Spleen (tissue), 11 donors: ENCODE data around the gene EXOC3L1. TPM values are rescaled to one million over a fixed set of nuclear protein-coding genes. Genes with fewer than 3 reads are reported as not detected.

Experiments
- DNase-seq: peaks from one replicate; pipeline ENCODE4 v3.0.0-alpha.2; 2020
- H3K27ac ChIP-seq, 8 donors: fragments of 200-600 bp; sonication (generic) in 7 of 8; 1 replicate in 4 of 8; 2 replicates in 4 of 8; pipeline versions ENCODE4 v1.5.0 to v1.8.0; 2016 to 2021; ENCODE audit warnings: inconsistent platforms in 4 of 8, mild to moderate bottlenecking in 4 of 8, moderate library complexity in 1 of 8
- H3K27me3 ChIP-seq, 7 donors: fragments of 200-600 bp; sonication (generic) in 6 of 7; replicated peaks in 1 of 7; 1 replicate in 4 of 7; 2 replicates in 3 of 7; pipeline versions ENCODE4 v1.5.0 to v1.8.0; 2016 to 2021; ENCODE audit warnings: inconsistent platforms in 3 of 7, mild to moderate bottlenecking in 1 of 7
- H3K36me3 ChIP-seq, 6 donors: fragments of 200-600 bp; sonication (generic) in 5 of 6; 1 replicate in 4 of 6; 2 replicates in 2 of 6; pipeline versions ENCODE4 v1.5.0 to v1.8.0; 2016 to 2021; ENCODE audit warnings: inconsistent platforms in 2 of 6
- H3K4me1 ChIP-seq, 6 donors: fragments of 200-600 bp; sonication (generic) in 5 of 6; 1 replicate in 3 of 6; 2 replicates in 3 of 6; pipeline versions ENCODE4 v1.5.0 to v1.8.0; 2016 to 2021; ENCODE audit warnings: inconsistent platforms in 3 of 6
- H3K4me3 ChIP-seq, 8 donors: fragments of 200-600 bp; sonication (generic) in 7 of 8; 1 replicate in 4 of 8; 2 replicates in 4 of 8; pipeline versions ENCODE4 v1.5.0 to v1.8.0; 2016 to 2021; ENCODE audit warnings: inconsistent platforms in 4 of 8, mild to moderate bottlenecking in 4 of 8, moderate library complexity in 2 of 8
- H3K9me3 ChIP-seq, 8 donors: fragments of 200-600 bp; sonication (generic) in 7 of 8; 1 replicate in 4 of 8; 2 replicates in 4 of 8; pipeline versions ENCODE4 v1.5.0 to v1.8.0; 2016 to 2021; ENCODE audit warnings: inconsistent platforms in 4 of 8
- CTCF ChIP-seq, 11 experiments: fragments of 200-600 bp in 7 of 11; fragments of 450-650 bp in 4 of 11; sonication (generic) in 4 of 11; IDR thresholded peaks in 8 of 11; conservative IDR thresholded peaks in 3 of 11; 1 replicate in 7 of 11; 2 replicates in 4 of 11; pipeline versions ENCODE4 v1.4.0 to v1.8.0; 2016 to 2021; ENCODE audit warnings: antibody characterized with exemption in 11 of 11, inconsistent platforms in 4 of 11, mild to moderate bottlenecking in 1 of 11
- POLR2A ChIP-seq, 3 donors: fragments of 450-650 bp; IDR thresholded peaks; one replicate each; pipeline ENCODE4 v1.5.1; 2017; ENCODE audit warnings: antibody characterized with exemption in 3 of 3, mild to moderate bottlenecking in 1 of 3
- POLR2AphosphoS5 ChIP-seq, 3 donors: sonication (generic); formaldehyde crosslinking; IDR thresholded peaks; one replicate each; pipeline ENCODE4 v1.5.1; 2017; ENCODE audit warnings: antibody characterized with exemption in 3 of 3
- WGBS, 5 donors: extraction: QIAGEN DNeasy Blood & Tissue Kit in 3 of 5; methylation state at CpG; one replicate each; pipeline versions ENCODE4 v1.1.5 to v1.1.7; 2013 to 2018; 5-methylcytosine and 5-hydroxymethylcytosine counted together
- intact Hi-C: fragments of 100-400 bp; cut with DNase I; formaldehyde crosslinking; loops from one replicate; pipeline ENCODE4 v1.15.0; 2023; ENCODE audit warnings: low total_unique reads
- polyA plus RNA-seq, 3 donors: library from polyadenylated mRNA; stranded (reverse); fragments of 200-250 nt; gene quantifications; one replicate each; pipeline ENCODE4 v1.2.1, GENCODE V29; 2013
- total RNA-seq, 7 donors: library from RNA; depleted of rRNA in 3 of 7; stranded (reverse); fragments of >200 nt in 3 of 7; fragmentation: NEBNext Ultra II Directional in 4 of 7; extraction: Animal tissue kit (Norgen Biotek cat#: 25700) in 4 of 7; gene quantifications; one replicate each; pipeline versions ENCODE4 v1.1.0 to v1.2.1, GENCODE V29; 2016 to 2021
- donor health status: healthy with polysubstance abuse.
- donor health status: DM: no; HTN: no; CAD: no; lungs with moderate emphysema.
- donor health status: DM: no; HTN: no; CAD: no.
- donor health status: Bipolar disorder and iron deficiency.
- donor health status: healthy.
- donor health status: DM: no; HTN: no; CAD: no.
- donor health status: DM: yes; HTN: yes; CAD: no.

Gene EXOC3L1
- total and polyA plus RNA-seq, 10 donors, result 28.5 to 113 (median 49.9) TPM

- Histone ChIP-seq H3K27me3 (peaks cover 0 to 32% (median 0%) of the 10 kb centered on the region in 7 donors), H3K36me3 (peaks cover 0 to 22% (median under 1%) of the 10 kb centered on the region in 6 donors), H3K4me1 (peaks cover 35 to 85% (median 61%) of the 10 kb centered on the region in 6 donors), H3K9me3 (no peaks in the 10 kb centered on the region), H3K27ac (peak overlapping the region in 4 of 8 donors; percentile 21 to 95 (median 70)), H3K4me3 (peak overlapping the region in 6 of 8 donors; percentile 13 to 69 (median 44))
- intact Hi-C loops, result no loop called here
- TF ChIP-seq POLR2A (IDR thresholded peaks at IDR 0.05) (no peak), POLR2AphosphoS5 (IDR thresholded peaks at IDR 0.05) (no peak), CTCF (IDR thresholded peaks at IDR 0.05 in 8 of 11, conservative IDR thresholded peaks at IDR 0.05 in 3 of 11) (no peak)
- WGBS, 5 donors, result 78 to 97% (median 87%) methylated on average over 6 to 15 of the region's 15 CpGs
- no peak for DNase-seq
Observed at GRCh38 chr16:67188798-67189197, 1.1 kb downstream of the EXOC3L1 start.

- H3K27me3 ChIP-seq, result peaks cover 0 to 32% (median 0%) of the 10 kb centered on the region in 7 donors
- H3K27ac ChIP-seq, result peak overlapping the region in 2 of 8 donors; percentile 21 to 95
- H3K9me3 ChIP-seq, result no peaks in the 10 kb centered on the region
- intact Hi-C loops, result no loop called here
- no peak for DNase-seq
- peaks cover 31 to 82% (median 57%) of the 10 kb centered on the region in 6 donors for H3K4me1 ChIP-seq
- 47 to 82% (median 72%) methylated on average over 2 to 4 of the region's 4 CpGs for WGBS, 5 donors
- H3K4me3 ChIP-seq, result peak overlapping the region in 5 of 8 donors; percentile 35 to 69 (median 46)
- no peak for TF ChIP-seq POLR2A (IDR thresholded peaks at IDR 0.05)
- no peak for TF ChIP-seq POLR2AphosphoS5 (IDR thresholded peaks at IDR 0.05)
- no peak for TF ChIP-seq CTCF (IDR thresholded peaks at IDR 0.05 in 8 of 11, conservative IDR thresholded peaks at IDR 0.05 in 3 of 11)
- H3K36me3 ChIP-seq, result peaks cover 0 to 17% (median 0%) of the 10 kb centered on the region in 6 donors
Observed at GRCh38 chr16:67188323-67188722, 1.6 kb downstream of the EXOC3L1 start.

GRCh38 chr16:67187175-67187890, 2.6 kb downstream of the EXOC3L1 start:
- Histone ChIP-seq H3K4me3 (no peak overlapping the region), H3K27ac (peak overlapping the region in 2 of 8 donors; percentile 95 to 99), H3K36me3 (peaks cover 0 to 12% (median 0%) of the 10 kb centered on the region in 6 donors), H3K4me1 (peaks cover 21 to 82% (median 55%) of the 10 kb centered on the region in 6 donors), H3K9me3 (no peaks in the 10 kb centered on the region), H3K27me3 (peaks cover 0 to 32% (median 0%) of the 10 kb centered on the region in 7 donors)
- WGBS, 5 donors, result 85 to 90% (median 89%) methylated on average over 13 to 26 of the region's 26 CpGs
- intact Hi-C loops, result no loop called here
- DNase-seq, result no peak
- TF ChIP-seq POLR2A (IDR thresholded peaks at IDR 0.05), result no peak
- TF ChIP-seq POLR2AphosphoS5 (IDR thresholded peaks at IDR 0.05), result no peak
- TF ChIP-seq CTCF (IDR thresholded peaks at IDR 0.05 in 8 of 11, conservative IDR thresholded peaks at IDR 0.05 in 3 of 11), result no peak

GRCh38 chr16:67186550-67186950, 3.4 kb downstream of the EXOC3L1 start:
- DNase-seq, result no peak
- Histone ChIP-seq H3K4me1 (peaks cover 17 to 78% (median 55%) of the 10 kb centered on the region in 6 donors), H3K9me3 (no peaks in the 10 kb centered on the region), H3K36me3 (peaks cover 0 to 12% (median 0%) of the 10 kb centered on the region in 6 donors), H3K27ac (peak overlapping the region in 3 of 8 donors; percentile 95 to 99 (median 96)), H3K27me3 (peaks cover 0 to 32% (median 0%) of the 10 kb centered on the region in 7 donors), H3K4me3 (no peak overlapping the region)
- intact Hi-C loops, result no loop called here
- no peak for TF ChIP-seq CTCF (IDR thresholded peaks at IDR 0.05 in 8 of 11, conservative IDR thresholded peaks at IDR 0.05 in 3 of 11)
- TF ChIP-seq POLR2AphosphoS5 (IDR thresholded peaks at IDR 0.05), result no peak
- no peak for TF ChIP-seq POLR2A (IDR thresholded peaks at IDR 0.05)
- 32 to 80% (median 62%) methylated on average over 5 of the region's 5 CpGs for WGBS, 5 donors
